ENCODE measurements around the gene MIS18A.
A peak's percentile ranks its signal among the peaks of the same experiment; 100 is the strongest.

MIS18A gene

GRCh38 chr21:32238063-32238462 is 40.8 kb downstream of the MIS18A start:
- TF ChIP-seq FOXM1 (IDR thresholded peaks at IDR 0.05; ENCODE audit: borderline replicate concordance, low read depth), result no peak
- no peak for TF ChIP-seq USF1 (IDR thresholded peaks at IDR 0.05)
- TF ChIP-seq CEBPB (IDR thresholded peaks at IDR 0.05), result no peak
- TF ChIP-seq REST (IDR thresholded peaks at IDR 0.05; ENCODE audit: low read depth), result no peak
- TF ChIP-seq TAF1 (IDR thresholded peaks at IDR 0.05; ENCODE audit: low read depth), result no peak
- no peak for TF ChIP-seq NFIC (IDR thresholded peaks at IDR 0.05)
- TF ChIP-seq MAX (IDR thresholded peaks at IDR 0.05), result no peak
- TF ChIP-seq TEAD4 (IDR thresholded peaks at IDR 0.05), result no peak
- no peak for TF ChIP-seq CREB1 (IDR thresholded peaks at IDR 0.05; ENCODE audit: low read depth)
- no peak for TF ChIP-seq EP300 (IDR thresholded peaks at IDR 0.05; ENCODE audit: borderline replicate concordance)
- no peak for TF ChIP-seq YY1 (IDR thresholded peaks at IDR 0.05; ENCODE audit: low read depth)
- no peak for TF ChIP-seq RAD21 (IDR thresholded peaks at IDR 0.05; ENCODE audit: low read depth)
- no peak for TF ChIP-seq EGR1 (IDR thresholded peaks at IDR 0.05)
- TF ChIP-seq TCF12 (IDR thresholded peaks at IDR 0.05; ENCODE audit: low read depth), result no peak

GRCh38 chr21:32237021-32237420 is 41.8 kb downstream of the MIS18A start:
- TF ChIP-seq YY1 (IDR thresholded peaks at IDR 0.05; ENCODE audit: low read depth) (no peak), TAF1 (IDR thresholded peaks at IDR 0.05; ENCODE audit: low read depth) (no peak), CEBPB (IDR thresholded peaks at IDR 0.05) (no peak), EP300 (IDR thresholded peaks at IDR 0.05; ENCODE audit: borderline replicate concordance) (no peak), TEAD4 (IDR thresholded peaks at IDR 0.05) (no peak), FOXM1 (IDR thresholded peaks at IDR 0.05; ENCODE audit: borderline replicate concordance, low read depth) (no peak)

GRCh38 chr21:32233722-32234301 is 45.0 kb downstream of the MIS18A start:
- TF ChIP-seq FOXM1 (IDR thresholded peaks at IDR 0.05; ENCODE audit: borderline replicate concordance, low read depth) (0 out of 2 replicates have a peak, but pooled peaks have one; percentile 29), EP300 (IDR thresholded peaks at IDR 0.05; ENCODE audit: borderline replicate concordance) (peak; percentile 55; the same call in 1 of the 2 replicates), EGR1 (IDR thresholded peaks at IDR 0.05) (no peak), CEBPB (IDR thresholded peaks at IDR 0.05) (no peak), TAF1 (IDR thresholded peaks at IDR 0.05; ENCODE audit: low read depth) (no peak), ZBTB7A (IDR thresholded peaks at IDR 0.05; ENCODE audit: low read depth) (no peak), MAX (IDR thresholded peaks at IDR 0.05) (no peak), USF1 (IDR thresholded peaks at IDR 0.05) (no peak), NFIC (IDR thresholded peaks at IDR 0.05) (no peak), YY1 (IDR thresholded peaks at IDR 0.05; ENCODE audit: low read depth) (no peak), TEAD4 (IDR thresholded peaks at IDR 0.05) (peak; percentile 70; the same call in 1 of the 2 replicates)

- TF ChIP-seq USF1 (IDR thresholded peaks at IDR 0.05) (no peak), TEAD4 (IDR thresholded peaks at IDR 0.05) (peak; percentile 34; the same call in 1 of the 2 replicates), EP300 (IDR thresholded peaks at IDR 0.05; ENCODE audit: borderline replicate concordance) (0 out of 2 replicates have a peak, but pooled peaks have one; percentile 33)
These were observed 45.7 kb downstream of the MIS18A start for GRCh38 chr21:32233055-32233546.

- TF ChIP-seq TAF1 (IDR thresholded peaks at IDR 0.05; ENCODE audit: low read depth) (no peak), USF1 (IDR thresholded peaks at IDR 0.05) (no peak), YY1 (IDR thresholded peaks at IDR 0.05; ENCODE audit: low read depth) (no peak), EGR1 (IDR thresholded peaks at IDR 0.05) (no peak), RAD21 (IDR thresholded peaks at IDR 0.05; ENCODE audit: low read depth) (no peak), TCF12 (IDR thresholded peaks at IDR 0.05; ENCODE audit: low read depth) (no peak), FOXM1 (IDR thresholded peaks at IDR 0.05; ENCODE audit: borderline replicate concordance, low read depth) (no peak), CREB1 (IDR thresholded peaks at IDR 0.05; ENCODE audit: low read depth) (no peak), REST (IDR thresholded peaks at IDR 0.05; ENCODE audit: low read depth) (no peak), CEBPB (IDR thresholded peaks at IDR 0.05) (no peak), ZBTB7A (IDR thresholded peaks at IDR 0.05; ENCODE audit: low read depth) (no peak), NFIC (IDR thresholded peaks at IDR 0.05) (no peak), EP300 (IDR thresholded peaks at IDR 0.05; ENCODE audit: borderline replicate concordance) (no peak), TEAD4 (IDR thresholded peaks at IDR 0.05) (no peak), MAX (IDR thresholded peaks at IDR 0.05) (no peak)
These were observed 52.4 kb downstream of the MIS18A start for GRCh38 chr21:32226444-32226843.
